ENCODE results near the gene FEV.

DNA sequence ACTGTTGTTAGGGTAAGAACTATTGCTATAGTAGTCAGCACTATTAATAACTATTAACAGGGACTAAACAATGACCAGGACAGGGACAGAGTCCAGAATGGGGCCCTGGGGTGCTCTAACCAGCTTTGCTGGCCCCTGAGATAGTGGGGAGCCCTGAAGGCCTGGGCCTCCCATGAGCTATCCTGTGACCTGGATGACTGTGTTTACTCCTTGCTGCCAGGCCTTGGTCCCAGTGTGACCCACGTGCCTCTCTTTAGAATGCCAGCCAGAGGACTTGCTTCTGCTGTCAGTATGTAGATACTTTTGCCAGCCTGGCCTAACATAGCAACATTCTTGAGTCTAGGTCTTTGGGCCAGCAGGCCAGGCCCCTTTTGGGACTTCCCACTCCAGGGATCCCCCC is 14.1 kb downstream of the FEV start:
- TF ChIP-seq CTCF (IDR thresholded peaks at IDR 0.05) (no peak), POLR2A (IDR thresholded peaks at IDR 0.05) (no peak), EP300 (IDR thresholded peaks at IDR 0.05) (no peak)
